ENCODE results near the gene IMMP2L. TPM values are rescaled to one million over a fixed set of nuclear protein-coding genes. Genes with fewer than 3 reads are reported as not detected.
A peak's percentile ranks its signal among the peaks of the same experiment; 100 is the strongest.

The IMMP2L gene
- total and polyA plus RNA-seq, 2 of the 8 experiments (the other 6 are each of a cell fraction or from before 2014, with no cell fraction given), result 2.3 to 10.1 TPM

DNA sequence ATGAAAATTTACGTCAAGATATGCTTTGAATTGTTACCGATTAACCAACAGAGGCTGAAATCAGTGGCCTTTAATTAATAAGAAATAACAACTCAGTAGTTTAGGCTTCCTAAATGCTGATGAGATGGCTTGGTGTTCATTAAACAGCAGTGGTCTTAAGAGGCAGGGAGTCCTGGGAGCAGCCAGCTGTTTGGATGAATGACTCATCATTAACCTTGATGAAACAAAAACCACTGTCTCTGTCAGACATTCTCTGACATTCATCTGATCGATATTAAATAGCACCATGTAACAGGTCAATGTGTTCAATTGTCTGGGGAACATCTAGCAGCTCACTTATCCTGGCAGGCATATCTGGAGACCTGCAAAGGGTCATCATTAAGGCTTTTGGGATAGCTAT, 705.6 kb downstream of the IMMP2L start:
- DNase-seq (ENCODE audit: low read depth in 1 of 2, low spot score in 2 of 2), result no peak
- no peak for TF ChIP-seq EZH2 (IDR thresholded peaks at IDR 0.05; ENCODE audit: low read depth, low read length, severe bottlenecking)
- no peak for TF ChIP-seq TAF7 (optimal IDR thresholded peaks at IDR 0.05; ENCODE audit: borderline replicate concordance, low read depth, low read length)
- no peak for TF ChIP-seq SAP30 (IDR thresholded peaks at IDR 0.05; ENCODE audit: insufficient read depth, insufficient replicate concordance, low read length)
- TF ChIP-seq, protein P1, sequence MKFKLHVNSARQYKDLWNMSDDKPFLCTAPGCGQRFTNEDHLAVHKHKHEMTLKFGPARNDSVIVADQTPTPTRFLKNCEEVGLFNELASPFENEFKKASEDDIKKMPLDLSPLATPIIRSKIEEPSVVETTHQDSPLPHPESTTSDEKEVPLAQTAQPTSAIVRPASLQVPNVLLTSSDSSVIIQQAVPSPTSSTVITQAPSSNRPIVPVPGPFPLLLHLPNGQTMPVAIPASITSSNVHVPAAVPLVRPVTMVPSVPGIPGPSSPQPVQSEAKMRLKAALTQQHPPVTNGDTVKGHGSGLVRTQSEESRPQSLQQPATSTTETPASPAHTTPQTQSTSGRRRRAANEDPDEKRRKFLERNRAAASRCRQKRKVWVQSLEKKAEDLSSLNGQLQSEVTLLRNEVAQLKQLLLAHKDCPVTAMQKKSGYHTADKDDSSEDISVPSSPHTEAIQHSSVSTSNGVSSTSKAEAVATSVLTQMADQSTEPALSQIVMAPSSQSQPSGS (IDR thresholded peaks at IDR 0.05; ENCODE audit: low read length), result no peak
- TF ChIP-seq EGR1 (IDR thresholded peaks at IDR 0.05; ENCODE audit: borderline replicate concordance, low read depth, low read length), result no peak
- no peak for TF ChIP-seq TCF12 (IDR thresholded peaks at IDR 0.05; ENCODE audit: low read depth, low read length)
- TF ChIP-seq, protein P2, sequence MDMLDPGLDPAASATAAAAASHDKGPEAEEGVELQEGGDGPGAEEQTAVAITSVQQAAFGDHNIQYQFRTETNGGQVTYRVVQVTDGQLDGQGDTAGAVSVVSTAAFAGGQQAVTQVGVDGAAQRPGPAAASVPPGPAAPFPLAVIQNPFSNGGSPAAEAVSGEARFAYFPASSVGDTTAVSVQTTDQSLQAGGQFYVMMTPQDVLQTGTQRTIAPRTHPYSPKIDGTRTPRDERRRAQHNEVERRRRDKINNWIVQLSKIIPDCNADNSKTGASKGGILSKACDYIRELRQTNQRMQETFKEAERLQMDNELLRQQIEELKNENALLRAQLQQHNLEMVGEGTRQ (IDR thresholded peaks at IDR 0.05; ENCODE audit: low read length), result no peak
- peak; percentile 58; the same call in 1 of the 2 replicates for TF ChIP-seq BACH1 (IDR thresholded peaks at IDR 0.05; ENCODE audit: low read length)
- TF ChIP-seq NRF1 (IDR thresholded peaks at IDR 0.05; ENCODE audit: low read depth, low read length), result no peak
- no peak for TF ChIP-seq KDM1A (IDR thresholded peaks at IDR 0.05; ENCODE audit: borderline replicate concordance, low read length)
- TF ChIP-seq JUND (IDR thresholded peaks at IDR 0.05; ENCODE audit: low read length), result peak; percentile 80; the same call in 1 of the 2 replicates

More for the DNA sequence above, 705.6 kb downstream of the IMMP2L start:
- ChIA-PET POLR2A (ENCODE audit: partially characterized antibody) (no interaction called here), CTCF (ENCODE audit: partially characterized antibody) (no interaction called here)
- Histone ChIP-seq H2AFZ (ENCODE audit: low read length) (no peak overlapping the region), H2BK20ac (ENCODE audit: low read length) (peak overlapping the region; percentile 51; the same call in 1 of the 2 replicates), H4K8ac (ENCODE audit: extremely low read depth, insufficient read depth, low read length) (no peak overlapping the region), H2BK5ac (ENCODE audit: low read depth, low read length) (peak overlapping the region; percentile 67), H3K56ac (replicated peaks; ENCODE audit: insufficient read length, low read depth, low read length) (no peak overlapping the region), H3K18ac (ENCODE audit: extremely low read depth, low read length) (no peak overlapping the region), H3K9ac (replicated peaks in 1 of 4; ENCODE audit: extremely low read depth in 1 of 4, low read depth in 3 of 4, low read length in 3 of 4) (no peak overlapping the region), H3K23me2 (ENCODE audit: low read depth, low read length) (no peaks in the 10 kb centered on the region; the same call in 1 of the 2 replicates), H3K79me1 (ENCODE audit: low read depth, low read length) (no peaks in the 10 kb centered on the region), H3K36me3 (ENCODE audit: control insufficient read depth in 2 of 4, insufficient read depth in 4 of 4, low read length in 3 of 4) (no peaks in the 10 kb centered on the region), H2BK12ac (ENCODE audit: low read depth, low read length) (peak overlapping the region; percentile 72; the same call in 1 of the 2 replicates), H2AK5ac (ENCODE audit: low read depth, low read length) (no peak overlapping the region; the same call in 1 of the 2 replicates), H2BK120ac (replicated peaks; ENCODE audit: low read depth, low read length) (no peak overlapping the region), H4K5ac (ENCODE audit: insufficient read length, low read depth, low read length) (no peak overlapping the region), H3K14ac (ENCODE audit: insufficient read length) (no peak overlapping the region), H3K79me2 (ENCODE audit: control insufficient read depth in 1 of 2, insufficient read depth in 2 of 2, low read length in 2 of 2) (no peaks in the 10 kb centered on the region), H3K4me2 (ENCODE audit: insufficient read depth in 1 of 2, low read depth in 2 of 2, low read length in 2 of 2) (peak overlapping the region in 1 of 2 experiments; percentile 44; a peak in 1 of 4 replicates), H4K20me1 (replicated peaks in 1 of 2; ENCODE audit: control insufficient read depth in 1 of 2, insufficient read depth in 2 of 2, low read length in 2 of 2) (no peaks in the 10 kb centered on the region), H3K27me3 (replicated peaks in 1 of 4; ENCODE audit: control insufficient read depth in 3 of 4, extremely low read depth in 1 of 4, insufficient read depth in 3 of 4, low read length in 3 of 4) (no peaks in the 10 kb centered on the region), H2BK15ac (ENCODE audit: low read length) (no peak overlapping the region), H3K23ac (ENCODE audit: insufficient read length) (no peak overlapping the region), H3K4me3 (ENCODE audit: extremely low read depth in 1 of 4, insufficient read depth in 2 of 4, low read depth in 3 of 4, low read length in 4 of 4) (no peak overlapping the region; a peak in 1 of 8 replicates), H3K4ac (replicated peaks; ENCODE audit: insufficient read length, low read depth, low read length) (no peak overlapping the region), H4K91ac (replicated peaks; ENCODE audit: insufficient read length, low read length) (no peak overlapping the region), H3K9me3 (ENCODE audit: insufficient read depth in 2 of 2, low read depth in 1 of 2, low read length in 1 of 2) (no peaks in the 10 kb centered on the region), H3K4me1 (replicated peaks in 1 of 4; ENCODE audit: control insufficient read depth in 3 of 4, insufficient read depth in 4 of 4, low read length in 3 of 4) (peaks cover 0 to 14% (median 4%) of the 10 kb centered on the region in 4 experiments; a peak in 4 of 7 replicates), H3K27ac (ENCODE audit: low read depth, low read length) (no peak overlapping the region)
- WGBS, 2 experiments (ENCODE audit: extremely low coverage in 1 of 2, insufficient coverage in 1 of 2, insufficient read length in 1 of 2, insufficient replicate concordance in 2 of 2, low coverage in 1 of 2, low lambda C conversion rate in 2 of 2, missing lambda C conversion rate in 1 of 2), result 82% methylated on average over 3 of the region's 3 CpGs; no CpG with 5 or more reads in 1 of the 2 experiments
- FAIRE-seq, result peak; percentile 7

Data from H1 (cell line).